ENCODE data around the gene SDE2. TPM values are rescaled to one million over a fixed set of nuclear protein-coding genes. Genes with fewer than 3 reads are reported as not detected.
"Not testable (repeated sequence)": the region's sequence is repeated elsewhere in the genome, so short reads cannot be mapped to it uniquely, and the experiment has no call there.

The SDE2 gene
- total RNA-seq, 1 experiment from 2014 or later = 44.3 TPM

- no peak for DNase-seq (ENCODE audit: low spot score)
Observed at GRCh38 chr1:225942574-225942973, 56.6 kb downstream of the SDE2 start.

GRCh38 chr1:225941942-225942222, 57.3 kb downstream of the SDE2 start:
- DNase-seq (ENCODE audit: low spot score) = no peak

- no peak for DNase-seq (ENCODE audit: low spot score)
Observed at GRCh38 chr1:225941187-225941941, 57.8 kb downstream of the SDE2 start, which contains the start of gene LEFTY2. Gene LEFTY2 (minus strand): TSS chr1:225941220. CDS start chr1:225941140, 80 bp downstream.

GRCh38 chr1:225940385-225941151, 58.6 kb downstream of the SDE2 start:
- DNase-seq (ENCODE audit: low spot score) = no peak

- DNase-seq (ENCODE audit: low spot score) = not testable (repeated sequence)
Observed at GRCh38 chr1:225939939-225940310, 59.2 kb downstream of the SDE2 start.

- DNase-seq (ENCODE audit: low spot score) = not testable (repeated sequence)
Observed at GRCh38 chr1:225939097-225939938, 59.8 kb downstream of the SDE2 start.

- DNase-seq (ENCODE audit: low spot score) = no peak
Observed at GRCh38 chr1:225937048-225937968, 61.8 kb downstream of the SDE2 start.

GRCh38 chr1:225936523-225936922, 62.6 kb downstream of the SDE2 start:
- DNase-seq (ENCODE audit: low spot score) = no peak

GRCh38 chr1:225936086-225936485, 63.1 kb downstream of the SDE2 start:
- DNase-seq (ENCODE audit: low spot score) = not testable (repeated sequence)

GRCh38 chr1:225934711-225935110, 64.4 kb downstream of the SDE2 start:
- DNase-seq (ENCODE audit: low spot score) = no peak

- DNase-seq (ENCODE audit: low spot score) = peak; percentile 57
Observed at GRCh38 chr1:225933072-225933471, 66.1 kb downstream of the SDE2 start.

Other genes with a start within 250 kb of the SDE2 start
- gene SRP9, start 221.5 kb downstream of the SDE2 start, total RNA-seq (2014; rRNA removed; shearing (Covaris generic)) = 1,029 and 1,161 TPM in 2 replicates
- 32.3 and 34.2 TPM in 2 replicates for gene EPHX1, start 189.2 kb downstream of the SDE2 start, total RNA-seq (2014; rRNA removed; shearing (Covaris generic))
- gene TMEM63A, start 117.0 kb downstream of the SDE2 start, total RNA-seq (2014; rRNA removed; shearing (Covaris generic)) = 7.8 and 8.2 TPM in 2 replicates
- gene LEFTY1, start 110.2 kb downstream of the SDE2 start, total RNA-seq (2014; rRNA removed; shearing (Covaris generic)) = not detected in 2 replicates
- gene PYCR2, start 75.1 kb downstream of the SDE2 start, total RNA-seq (2014; rRNA removed; shearing (Covaris generic)) = 73.2 and 73.8 TPM in 2 replicates
- not detected in 2 replicates for gene LEFTY2, start 58.1 kb downstream of the SDE2 start, total RNA-seq (2014; rRNA removed; shearing (Covaris generic))
- 429 and 466 TPM in 2 replicates for gene H3-3A, start 63.4 kb upstream of the SDE2 start, total RNA-seq (2014; rRNA removed; shearing (Covaris generic))
- 71.0 and 71.3 TPM in 2 replicates for gene ACBD3, start 187.4 kb upstream of the SDE2 start, total RNA-seq (2014; rRNA removed; shearing (Covaris generic))
- not detected in 2 replicates for gene MIXL1, start 224.3 kb upstream of the SDE2 start, total RNA-seq (2014; rRNA removed; shearing (Covaris generic))